NCI-H446 (cell line): Measurements from ENCODE around the gene UBA1.

Source experiments
- DNase-seq, 2 experiments: peaks; one replicate each; lab custom pipeline; 2025; lab: John Stamatoyannopoulos, UW

Gene UBA1

GRCh38 chrX:47189906-47190305 is 3.7 kb upstream of the UBA1 start:
- DNase-seq, result no peak

- DNase-seq, result peak; percentile 86 to 92
Observed at GRCh38 chrX:47190445-47191269, 3.0 kb upstream of the UBA1 start.

GRCh38 chrX:47191331-47191730 is 2.3 kb upstream of the UBA1 start:
- peak in 1 of 2 experiments; percentile 5 for DNase-seq

GRCh38 chrX:47191806-47192401 is 1.7 kb upstream of the UBA1 start:
- no peak for DNase-seq

GRCh38 chrX:47194194-47194787 is 662 bp downstream of the UBA1 start:
- DNase-seq, result peak in 1 of 2 experiments; percentile 3

- no peak for DNase-seq
Observed at GRCh38 chrX:47196098-47196497, 2.5 kb downstream of the UBA1 start.

GRCh38 chrX:47197526-47197925 is 3.9 kb downstream of the UBA1 start:
- no peak for DNase-seq

- no peak for DNase-seq
Observed at GRCh38 chrX:47198026-47198686, 4.5 kb downstream of the UBA1 start.

- DNase-seq, result no peak
Observed at GRCh38 chrX:47198687-47199080, 5.1 kb downstream of the UBA1 start.

GRCh38 chrX:47199286-47199685 is 5.7 kb downstream of the UBA1 start:
- no peak for DNase-seq

GRCh38 chrX:47200385-47201150 is 6.9 kb downstream of the UBA1 start:
- DNase-seq, result no peak

GRCh38 chrX:47201345-47201944 is 7.8 kb downstream of the UBA1 start:
- no peak for DNase-seq

- no peak for DNase-seq
Observed at GRCh38 chrX:47202316-47202715, 8.7 kb downstream of the UBA1 start.

- no peak for DNase-seq
Observed at GRCh38 chrX:47202877-47203276, 9.2 kb downstream of the UBA1 start.

- no peak for DNase-seq
Observed at GRCh38 chrX:47204970-47205369, 11.3 kb downstream of the UBA1 start.

GRCh38 chrX:47206316-47206715 is 12.7 kb downstream of the UBA1 start:
- no peak for DNase-seq

- DNase-seq, result no peak
Observed at GRCh38 chrX:47208108-47208507, 14.5 kb downstream of the UBA1 start.

GRCh38 chrX:47209508-47210238 is 16.0 kb downstream of the UBA1 start:
- no peak for DNase-seq

GRCh38 chrX:47210661-47211425 is 17.2 kb downstream of the UBA1 start:
- no peak for DNase-seq
